Kidney (tissue), 14 donors: ENCODE results near the gene KIF15. TPM values are rescaled to one million over a fixed set of nuclear protein-coding genes. Genes with fewer than 3 reads are reported as not detected.

Experiments used
- DNase-seq, 5 donors: peaks; one replicate each; pipeline ENCODE4 v3.0.0-alpha.2; 2013 to 2020
- FAIRE-seq: peaks from 2 replicates; lab custom pipeline; 2012; peaks lifted over from hg19 to GRCh38; lab: Jason Lieb, UNC
- H3K27ac ChIP-seq, 2 donors: one replicate each; pipeline ENCODE4 v1.7.0; 2013; ENCODE audit warnings: low read depth in 2 of 2, low read length in 2 of 2, inconsistent platforms in 1 of 2
- H3K27me3 ChIP-seq: one replicate; pipeline ENCODE4 v1.7.1; 2013; ENCODE audit warnings: low read length, inconsistent platforms; ENCODE audit not compliant: control insufficient read depth, insufficient read depth
- H3K36me3 ChIP-seq, 3 donors: one replicate each; pipeline versions ENCODE4 v1.7.0 to v1.7.1; 2013; ENCODE audit warnings: low read length in 3 of 3, control low read depth in 1 of 3, inconsistent platforms in 1 of 3; ENCODE audit not compliant: insufficient read depth in 3 of 3, control insufficient read depth in 2 of 3
- H3K4me1 ChIP-seq, 3 donors: one replicate each; pipeline versions ENCODE4 v1.7.0 to v1.7.1; 2013; ENCODE audit warnings: low read length in 3 of 3, inconsistent platforms in 1 of 3, low read depth in 1 of 3; ENCODE audit not compliant: control insufficient read depth in 2 of 3, insufficient read depth in 2 of 3
- H3K4me3 ChIP-seq, 3 donors: one replicate each; pipeline versions ENCODE4 v1.7.0 to v1.8.1; 2013; ENCODE audit warnings: low read length in 3 of 3, control low read depth in 1 of 3, inconsistent platforms in 1 of 3
- H3K9ac ChIP-seq, 3 donors: one replicate each; pipeline versions ENCODE4 v1.7.0 to v1.7.1; 2013; ENCODE audit warnings: low read length in 3 of 3, control low read depth in 1 of 3, inconsistent platforms in 1 of 3
- H3K9me3 ChIP-seq, 3 donors: one replicate each; pipeline versions ENCODE4 v1.7.0 to v1.7.1; 2013; ENCODE audit warnings: low read length in 3 of 3, control low read depth in 1 of 3, inconsistent platforms in 1 of 3; ENCODE audit not compliant: control insufficient read depth in 2 of 3, insufficient read depth in 1 of 3
- CTCF ChIP-seq: IDR thresholded peaks from 3 replicates; pipeline ENCODE4 v1.5.1; 2012; ENCODE audit warnings: mild to moderate bottlenecking, moderate library complexity, borderline replicate concordance; ENCODE audit not compliant: insufficient read depth; ENCODE audit errors: extremely low read depth
- intact Hi-C: fragments of 100-400 bp; cut with DNase I; formaldehyde crosslinking; loops from one replicate; pipeline ENCODE4 v1.11.1; 2022
- polyA plus RNA-seq: library from polyadenylated mRNA; stranded (reverse); fragments of 350-450 nt; fragmentation: Illumina TruSeq; extraction: RNeasy Lipid Tissue Mini Kit (QIAGEN cat#74804); gene quantifications from one replicate; pipeline ENCODE4 v1.2.3, GENCODE V29; 2014; ENCODE audit warnings: low read depth, low replicate concordance; ENCODE audit not compliant: insufficient read depth
- total RNA-seq: library from RNA; stranded (reverse); fragmentation: NEBNext Ultra II Directional; extraction: Animal tissue kit (Norgen Biotek cat#: 25700); gene quantifications from one replicate; pipeline ENCODE4 v1.2.1, GENCODE V29; 2021
- donor health status: control.
- donor health status: control.
- donor health status: control.
- donor health status: control.
- donor health status: control.
- donor health status: DM: yes; HTN: yes; CAD: no.
- donor health status: Normal renal cell carcinoma (clear cell type).

The KIF15 gene
- total and polyA plus RNA-seq, 2 donors from 2014 or later, result 0.32 to 0.72 TPM

- Histone ChIP-seq H3K36me3 (no peaks in the 10 kb centered on the region), H3K9me3 (no peaks in the 10 kb centered on the region), H3K9ac (no peak within 1 kb of the TSS), H3K4me1 (no peaks in the 10 kb centered on the region), H3K4me3 (no peak within 1 kb of the TSS), H3K27me3 (no peaks in the 10 kb centered on the region), H3K27ac (no peak within 1 kb of the TSS)
- intact Hi-C loops, result no loop called here
- FAIRE-seq, result no peak
- TF ChIP-seq CTCF, result no peak
- no peak for DNase-seq
Measured at GRCh38 chr3:44874308-44874707, 112.7 kb downstream of the KIF15 start, which contains the start of gene TGM4. TSS of gene TGM4 (plus strand) at chr3:44874608. CDS start at chr3:44874679, 71 bp downstream.

GRCh38 chr3:44875596-44875995, 114.0 kb downstream of the KIF15 start:
- H3K4me3 ChIP-seq, result no peak overlapping the region
- no peak overlapping the region for H3K9ac ChIP-seq
- H3K4me1 ChIP-seq, result no peaks in the 10 kb centered on the region
- no peaks in the 10 kb centered on the region for H3K36me3 ChIP-seq
- H3K9me3 ChIP-seq, result no peaks in the 10 kb centered on the region
- intact Hi-C loops, result no loop called here
- no peak for TF ChIP-seq CTCF
- FAIRE-seq, result no peak
- no peak for DNase-seq
- H3K27me3 ChIP-seq, result no peaks in the 10 kb centered on the region
- H3K27ac ChIP-seq, result no peak overlapping the region

GRCh38 chr3:44877333-44877732, 115.7 kb downstream of the KIF15 start:
- Histone ChIP-seq H3K9ac (no peak overlapping the region), H3K4me3 (no peak overlapping the region), H3K27me3 (no peaks in the 10 kb centered on the region), H3K36me3 (no peaks in the 10 kb centered on the region), H3K4me1 (no peaks in the 10 kb centered on the region), H3K9me3 (no peaks in the 10 kb centered on the region), H3K27ac (no peak overlapping the region)
- no peak for FAIRE-seq
- no peak for TF ChIP-seq CTCF
- intact Hi-C loops, result no loop called here
- no peak for DNase-seq

GRCh38 chr3:44880284-44880683, 118.7 kb downstream of the KIF15 start:
- no peak for TF ChIP-seq CTCF

More at GRCh38 chr3:44880284-44880683, 118.7 kb downstream of the KIF15 start:
- FAIRE-seq, result no peak
- Histone ChIP-seq H3K4me1 (no peaks in the 10 kb centered on the region), H3K36me3 (no peaks in the 10 kb centered on the region), H3K4me3 (no peak overlapping the region), H3K27me3 (no peaks in the 10 kb centered on the region), H3K9me3 (peaks cover 0 to 3% (median 0%) of the 10 kb centered on the region in 3 donors), H3K27ac (no peak overlapping the region), H3K9ac (no peak overlapping the region)
- intact Hi-C loops, result no loop called here
- no peak for DNase-seq
